Skin of body (tissue), 2 donors: ENCODE data around the gene IGFLR1. TPM values are rescaled to one million over a fixed set of nuclear protein-coding genes. Genes with fewer than 3 reads are reported as not detected.
"Not testable (repeated sequence)": the region's sequence is repeated elsewhere in the genome, so short reads cannot be mapped to it uniquely, and the experiment has no call there.

Experiments used
- DNase-seq: peaks from one replicate; lab custom pipeline; 2025; lab: John Stamatoyannopoulos, UW
- total RNA-seq: library from RNA; depleted of rRNA; stranded (reverse); fragments of >200 nt; gene quantifications from one replicate; pipeline ENCODE4 v1.2.3, GENCODE V29; 2014

IGFLR1 gene
- total RNA-seq, 1 donor from 2014 or later: 1.2 TPM

DNA sequence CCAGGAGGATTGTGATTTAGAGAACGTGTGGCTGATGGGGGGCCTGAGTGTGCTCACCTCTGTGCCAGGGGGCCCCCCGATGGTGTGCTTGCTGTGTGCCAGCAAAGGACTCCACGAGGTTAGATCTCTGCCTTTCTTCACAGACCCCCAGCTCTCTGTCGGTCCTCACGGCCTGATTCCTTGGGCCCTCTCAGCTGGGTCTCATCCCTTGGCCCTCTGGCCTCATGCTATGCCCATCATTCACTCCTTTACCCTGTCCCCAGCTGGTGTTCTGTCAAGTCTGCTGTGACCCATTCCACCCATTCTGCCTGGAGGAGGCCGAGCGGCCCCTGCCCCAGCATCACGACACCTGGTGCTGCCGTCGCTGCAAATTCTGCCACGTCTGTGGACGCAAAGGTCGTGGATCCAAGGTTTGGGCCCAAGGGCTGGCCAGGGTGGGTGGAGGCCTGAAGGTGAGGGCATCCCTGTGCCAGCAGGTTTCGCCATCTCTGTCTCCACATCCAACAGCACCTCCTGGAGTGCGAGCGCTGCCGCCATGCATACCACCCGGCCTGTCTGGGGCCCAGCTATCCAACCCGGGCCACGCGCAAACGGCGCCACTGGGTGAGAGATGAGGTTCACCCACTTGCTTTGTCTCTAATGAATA, 16.9 kb downstream of the IGFLR1 start:
- no peak for DNase-seq

DNA sequence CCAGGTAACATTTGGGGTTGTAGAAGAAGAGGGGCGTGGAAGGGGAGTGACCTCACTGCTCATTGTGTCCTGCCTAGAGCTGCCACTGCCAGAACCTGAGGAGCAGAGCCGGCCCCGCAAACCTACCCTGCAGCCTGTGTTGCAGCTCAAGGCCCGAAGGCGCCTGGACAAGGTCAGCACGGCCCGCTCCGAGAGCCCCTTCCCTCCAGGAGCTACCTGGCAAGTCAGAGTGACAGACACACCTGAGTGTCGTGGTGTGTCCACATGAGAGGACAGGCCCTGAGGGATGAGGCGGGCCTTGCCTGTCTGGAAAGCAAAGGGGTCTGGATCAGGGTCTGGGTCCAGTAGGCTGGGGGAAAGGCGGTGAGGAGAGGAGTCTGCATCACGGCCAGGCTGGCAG, 17.7 kb downstream of the IGFLR1 start:
- DNase-seq: no peak

DNA sequence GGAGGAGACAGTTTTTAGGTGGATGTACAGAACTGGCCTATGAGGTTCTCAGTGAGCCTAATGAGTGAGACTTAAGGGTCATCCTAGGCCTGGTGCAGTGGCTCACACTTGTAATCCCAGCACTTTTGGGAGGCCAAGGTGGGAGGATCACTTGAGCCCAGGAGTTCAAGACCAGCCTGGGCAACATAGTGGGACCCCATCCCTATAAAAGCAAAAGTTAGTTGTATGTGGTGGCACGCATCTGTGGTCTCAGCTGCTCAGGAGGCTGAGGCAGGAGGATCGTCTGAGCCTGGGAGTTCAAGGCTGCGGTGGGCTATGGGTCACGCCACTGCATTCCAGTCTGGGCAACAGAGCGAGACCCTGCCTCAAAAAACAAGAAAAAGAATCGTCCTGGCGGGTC, 18.1 kb downstream of the IGFLR1 start:
- not testable (repeated sequence) for DNase-seq

DNA sequence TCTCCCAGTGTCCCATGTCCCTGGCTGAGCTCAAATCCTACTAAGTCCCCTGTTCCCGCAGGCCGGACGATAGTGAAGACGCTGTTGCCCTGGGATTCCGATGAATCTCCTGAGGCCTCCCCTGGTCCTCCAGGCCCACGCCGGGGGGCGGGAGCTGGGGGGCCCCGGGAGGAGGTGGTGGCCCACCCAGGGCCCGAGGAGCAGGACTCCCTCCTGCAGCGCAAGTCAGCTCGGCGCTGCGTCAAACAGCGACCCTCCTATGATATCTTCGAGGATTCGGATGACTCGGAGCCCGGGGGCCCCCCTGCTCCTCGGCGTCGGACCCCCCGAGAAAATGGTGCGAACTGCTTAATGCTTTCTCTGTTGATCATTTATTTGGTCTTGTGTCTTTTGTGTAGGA, 18.6 kb downstream of the IGFLR1 start:
- no peak for DNase-seq

DNA sequence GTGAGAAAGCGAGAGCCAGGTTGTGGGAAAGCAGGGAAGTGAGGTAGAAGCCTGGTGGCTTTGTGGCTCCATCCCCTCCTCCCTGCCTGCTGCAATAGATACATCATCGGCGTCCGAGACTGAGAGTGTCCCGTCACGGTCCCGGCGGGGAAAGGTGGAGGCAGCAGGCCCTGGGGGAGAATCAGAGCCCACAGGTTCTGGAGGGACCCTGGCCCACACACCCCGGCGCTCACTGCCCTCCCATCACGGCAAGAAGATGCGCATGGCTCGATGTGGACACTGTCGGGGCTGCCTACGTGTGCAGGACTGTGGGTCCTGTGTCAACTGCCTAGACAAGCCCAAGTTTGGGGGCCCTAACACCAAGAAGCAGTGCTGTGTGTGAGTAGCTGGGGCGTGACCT, 19.4 kb downstream of the IGFLR1 start:
- DNase-seq: no peak

DNA sequence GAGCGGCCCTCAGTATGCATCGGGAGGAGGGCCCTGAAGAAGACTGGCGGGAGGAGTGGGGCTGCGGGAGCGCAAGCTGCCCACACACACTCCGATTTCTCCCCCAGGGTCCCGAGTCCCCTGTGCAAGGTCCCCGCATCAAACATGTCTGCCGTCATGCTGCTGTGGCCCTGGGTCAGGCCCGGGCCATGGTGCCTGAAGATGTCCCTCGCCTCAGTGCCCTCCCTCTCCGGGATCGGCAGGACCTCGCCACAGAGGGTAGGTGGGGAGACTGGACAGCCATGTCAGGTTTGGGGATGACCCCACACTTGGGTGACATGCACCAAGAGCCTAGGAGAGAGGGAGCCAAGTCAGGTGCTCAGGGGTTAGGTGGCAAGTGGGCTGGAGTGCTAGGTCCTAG, 19.8 kb downstream of the IGFLR1 start:
- DNase-seq: no peak

DNA sequence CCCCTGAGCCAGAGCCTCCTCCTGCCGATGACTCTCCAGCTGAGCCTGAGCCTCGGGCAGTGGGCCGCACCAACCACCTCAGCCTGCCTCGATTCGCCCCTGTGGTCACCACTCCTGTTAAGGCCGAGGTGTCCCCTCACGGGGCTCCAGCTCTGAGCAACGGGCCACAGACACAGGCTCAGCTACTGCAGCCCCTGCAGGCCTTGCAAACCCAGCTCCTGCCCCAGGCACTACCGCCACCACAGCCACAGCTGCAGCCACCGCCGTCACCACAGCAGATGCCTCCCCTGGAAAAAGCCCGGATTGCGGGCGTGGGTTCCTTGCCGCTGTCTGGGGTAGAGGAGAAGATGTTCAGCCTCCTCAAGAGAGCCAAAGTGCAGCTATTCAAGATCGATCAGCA, 20.9 kb downstream of the IGFLR1 start:
- no peak for DNase-seq

DNA sequence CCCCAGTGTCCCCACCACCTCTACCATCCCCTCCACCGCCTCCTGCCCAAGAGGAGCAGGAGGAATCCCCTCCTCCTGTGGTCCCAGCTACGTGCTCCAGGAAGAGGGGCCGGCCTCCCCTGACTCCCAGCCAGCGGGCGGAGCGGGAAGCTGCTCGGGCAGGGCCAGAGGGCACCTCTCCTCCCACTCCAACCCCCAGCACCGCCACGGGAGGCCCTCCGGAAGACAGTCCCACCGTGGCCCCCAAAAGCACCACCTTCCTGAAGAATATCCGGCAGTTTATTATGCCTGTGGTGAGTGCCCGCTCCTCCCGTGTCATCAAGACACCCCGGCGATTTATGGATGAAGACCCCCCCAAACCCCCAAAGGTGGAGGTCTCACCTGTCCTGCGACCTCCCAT, 21.6 kb downstream of the IGFLR1 start:
- DNase-seq: no peak

DNA sequence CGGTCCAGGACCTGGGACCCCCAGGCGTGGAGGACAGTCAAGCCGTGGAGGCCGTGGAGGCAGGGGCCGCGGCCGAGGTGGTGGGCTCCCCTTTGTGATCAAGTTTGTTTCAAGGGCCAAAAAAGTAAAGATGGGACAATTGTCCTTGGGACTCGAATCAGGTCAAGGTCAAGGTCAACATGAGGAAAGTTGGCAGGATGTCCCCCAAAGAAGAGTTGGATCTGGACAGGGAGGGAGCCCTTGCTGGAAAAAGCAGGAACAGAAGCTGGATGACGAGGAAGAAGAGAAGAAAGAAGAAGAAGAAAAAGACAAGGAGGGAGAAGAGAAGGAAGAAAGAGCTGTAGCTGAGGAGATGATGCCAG, 22.1 kb downstream of the IGFLR1 start:
- no peak for DNase-seq

DNA sequence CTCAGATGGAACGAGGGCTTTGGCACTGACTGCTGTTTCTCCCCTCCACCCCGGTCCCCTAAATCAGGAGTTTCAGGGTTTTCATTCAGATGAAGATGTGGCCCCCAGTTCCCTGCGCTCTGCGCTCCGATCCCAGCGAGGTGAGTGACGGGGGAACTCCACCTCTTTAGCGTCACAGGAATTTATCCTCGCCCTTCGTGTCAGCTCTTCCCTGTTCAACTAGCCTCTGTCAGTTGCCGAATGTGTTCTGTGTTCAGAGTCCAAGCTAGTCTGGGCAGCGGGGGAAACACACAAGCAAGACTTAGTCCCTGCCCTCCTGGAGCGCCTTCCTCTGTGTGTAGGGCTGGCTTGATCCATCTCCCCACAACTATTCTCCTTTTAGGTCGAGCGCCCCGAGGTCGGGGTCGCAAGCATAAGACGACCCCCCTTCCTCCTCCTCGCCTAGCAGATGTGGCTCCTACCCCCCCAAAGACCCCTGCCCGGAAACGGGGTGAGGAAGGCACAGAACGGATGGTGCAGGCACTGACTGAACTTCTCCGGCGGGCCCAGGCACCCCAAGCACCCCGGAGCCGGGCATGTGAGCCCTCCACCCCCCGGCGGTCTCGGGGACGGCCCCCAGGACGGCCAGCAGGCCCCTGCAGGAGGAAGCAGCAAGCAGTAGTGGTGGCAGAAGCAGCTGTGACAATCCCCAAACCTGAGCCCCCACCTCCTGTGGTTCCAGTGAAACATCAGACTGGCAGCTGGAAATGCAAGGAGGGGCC, 22.7 kb downstream of the IGFLR1 start:
- DNase-seq: no peak

DNA sequence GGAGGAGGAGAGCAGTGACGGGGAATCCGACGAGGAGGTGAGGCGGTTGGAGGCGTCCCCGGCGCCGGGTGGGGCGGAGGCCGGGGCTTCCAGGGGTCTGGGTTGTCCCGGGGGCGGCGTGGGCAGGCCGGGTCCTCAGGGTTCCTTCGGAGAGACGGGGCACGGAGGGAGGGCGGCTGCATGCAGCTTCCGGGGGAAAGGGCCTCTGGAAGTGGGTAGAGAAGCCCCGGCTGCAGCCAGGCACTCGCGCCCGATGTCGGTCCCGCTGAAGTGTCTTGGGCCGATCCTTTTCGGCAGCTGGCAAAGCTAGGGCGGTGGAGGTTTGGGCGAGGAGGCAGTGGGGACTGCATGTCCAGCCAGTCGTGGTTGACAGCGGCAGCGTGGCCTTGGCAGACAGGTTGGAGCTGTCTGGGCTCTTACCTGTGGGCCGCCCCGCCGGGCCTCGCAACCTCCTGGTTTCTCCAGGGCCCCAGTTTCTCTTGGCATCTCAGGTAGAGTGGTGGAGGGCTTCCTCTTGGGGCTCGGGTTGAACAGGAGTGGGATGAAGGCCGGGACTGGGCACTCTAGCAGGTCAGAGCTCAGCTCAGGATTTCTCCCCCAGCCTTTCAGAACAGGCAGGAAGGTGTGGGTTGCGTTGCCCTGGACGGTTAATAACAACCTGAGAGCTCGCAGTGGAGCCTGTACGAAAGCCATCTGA, 23.8 kb downstream of the IGFLR1 start:
- DNase-seq: no peak

DNA sequence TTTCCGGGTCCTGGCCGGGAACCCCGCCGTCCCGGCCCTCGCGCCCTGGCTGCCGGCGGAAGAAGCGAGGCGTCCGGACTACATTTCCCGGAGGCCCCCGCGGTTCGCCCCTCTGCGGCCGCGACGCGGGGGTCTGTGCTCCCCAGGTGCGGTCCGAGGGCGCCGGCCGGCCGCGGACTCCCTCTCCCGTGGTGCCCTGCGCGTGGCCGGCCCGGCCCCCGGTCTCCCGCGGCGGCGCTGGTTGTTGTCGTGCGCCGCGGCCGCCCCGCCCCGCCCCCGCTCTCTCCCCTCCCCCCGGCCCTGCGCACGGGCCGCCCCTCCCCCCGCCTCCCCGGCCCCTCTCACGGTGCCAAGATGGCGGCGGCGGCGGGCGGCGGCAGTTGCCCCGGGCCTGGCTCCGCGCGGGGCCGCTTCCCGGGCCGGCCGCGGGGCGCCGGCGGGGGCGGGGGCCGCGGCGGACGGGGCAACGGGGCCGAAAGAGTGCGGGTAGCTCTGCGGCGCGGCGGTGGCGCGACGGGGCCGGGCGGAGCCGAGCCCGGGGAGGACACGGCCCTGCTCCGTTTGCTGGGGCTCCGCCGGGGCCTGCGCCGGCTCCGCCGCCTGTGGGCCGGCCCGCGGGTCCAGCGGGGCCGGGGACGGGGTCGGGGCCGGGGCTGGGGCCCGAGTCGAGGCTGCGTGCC, 24.4 kb downstream of the IGFLR1 start, which contains the start of gene KMT2B:
KMT2B (plus strand) TSS at position 339 of the 680 bp plus-strand sequence; CDS start at position 355, 16 bp downstream.
- no peak for DNase-seq

DNA sequence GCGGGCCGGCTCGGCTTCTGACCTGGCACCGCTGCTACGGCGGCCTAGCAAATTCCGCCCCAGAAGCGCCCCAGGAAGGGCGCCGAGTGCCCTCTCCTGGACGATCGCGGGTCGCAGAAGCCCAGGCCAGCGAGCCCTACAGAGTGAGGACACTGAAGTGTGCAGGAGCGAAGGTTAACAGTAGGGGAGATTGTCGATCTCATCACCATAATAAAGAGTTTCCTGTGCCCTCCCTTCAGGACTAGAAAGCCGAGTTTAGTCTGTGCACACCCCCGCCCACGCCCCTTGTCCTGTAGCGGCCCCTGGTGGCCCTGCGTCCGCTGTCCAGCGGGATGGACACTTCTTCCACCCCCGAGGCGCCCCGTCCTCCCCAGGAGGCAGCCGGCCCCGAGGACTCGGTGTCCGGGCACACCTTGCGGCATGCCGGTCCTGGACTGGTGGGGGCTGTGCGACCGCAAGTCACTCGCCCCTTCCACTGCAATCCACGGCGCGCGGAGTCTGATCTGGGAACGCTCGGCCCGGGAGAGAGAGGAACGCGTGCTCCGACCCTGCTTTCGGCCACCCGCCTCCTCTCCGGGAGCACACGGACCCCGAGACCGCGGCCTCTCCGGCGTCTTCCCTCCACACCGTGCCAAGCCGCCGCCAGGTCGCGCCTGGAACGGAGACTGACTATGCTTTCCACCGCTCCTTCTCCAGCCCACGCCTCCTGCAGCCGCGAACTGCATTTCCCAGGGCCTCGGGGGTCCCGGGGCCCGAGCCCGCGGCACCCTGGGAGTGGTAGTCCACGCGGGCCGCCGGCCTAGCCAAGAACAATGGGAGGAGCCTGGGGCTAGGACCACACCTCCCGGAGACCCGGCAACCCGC, 25.2 kb downstream of the IGFLR1 start:
- DNase-seq: peak; percentile 93

DNA sequence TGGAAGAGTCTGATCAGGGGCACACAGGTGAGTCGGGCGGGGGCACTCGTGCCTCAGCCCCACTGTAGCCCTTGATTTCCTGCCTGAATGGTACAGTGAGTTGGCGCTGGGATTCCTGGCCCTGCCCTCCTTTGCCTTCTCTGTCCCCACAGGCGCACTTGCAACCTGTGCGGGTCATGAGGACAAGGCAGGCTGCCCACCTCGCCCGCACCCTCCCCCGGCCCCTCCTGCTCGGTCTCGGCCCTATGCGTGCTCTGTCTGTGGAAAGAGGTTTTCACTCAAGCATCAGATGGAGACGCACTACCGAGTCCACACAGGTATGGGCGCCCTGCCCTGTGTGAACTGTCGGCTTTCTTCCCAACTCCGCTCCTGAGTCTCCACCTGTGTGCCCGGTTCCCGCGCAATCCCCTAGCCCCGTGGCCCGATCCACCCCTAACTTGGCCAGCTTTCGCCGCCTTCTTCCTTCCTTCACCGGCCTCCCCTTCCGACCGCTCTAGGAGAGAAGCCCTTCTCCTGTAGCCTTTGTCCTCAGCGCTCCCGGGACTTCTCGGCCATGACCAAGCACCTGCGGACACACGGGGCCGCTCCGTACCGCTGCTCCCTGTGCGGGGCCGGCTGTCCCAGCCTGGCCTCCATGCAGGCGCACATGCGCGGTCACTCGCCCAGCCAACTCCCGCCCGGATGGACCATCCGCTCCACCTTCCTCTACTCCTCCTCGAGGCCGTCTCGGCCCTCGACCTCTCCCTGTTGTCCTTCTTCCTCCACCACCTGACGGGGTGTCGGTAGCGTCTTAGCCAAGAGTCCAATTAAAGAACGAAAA, 26.1 kb downstream of the IGFLR1 start:
- no peak for DNase-seq

DNA sequence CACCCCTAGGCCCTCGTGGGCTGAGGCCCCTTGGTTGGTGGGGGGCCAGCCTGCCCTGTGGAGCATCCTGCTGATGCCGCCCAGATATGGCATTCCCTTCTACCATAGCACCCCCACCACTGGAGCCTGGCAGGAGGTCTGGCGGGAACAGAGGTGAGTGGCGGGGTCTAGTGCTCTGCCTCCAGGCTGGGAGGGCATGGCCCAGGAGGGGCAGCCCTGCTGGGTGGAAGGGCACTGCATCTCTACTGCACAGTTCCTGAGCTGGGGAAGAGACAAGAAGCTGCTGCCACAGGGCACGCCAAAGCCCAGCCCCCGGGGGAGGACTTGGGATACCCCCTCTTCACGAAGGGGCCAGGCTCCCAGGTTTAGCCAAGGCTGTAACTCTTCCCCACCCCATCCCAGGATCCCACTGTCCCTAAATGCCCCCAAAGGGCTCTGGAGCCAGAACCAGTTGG, 26.9 kb downstream of the IGFLR1 start:
- DNase-seq: no peak

DNA sequence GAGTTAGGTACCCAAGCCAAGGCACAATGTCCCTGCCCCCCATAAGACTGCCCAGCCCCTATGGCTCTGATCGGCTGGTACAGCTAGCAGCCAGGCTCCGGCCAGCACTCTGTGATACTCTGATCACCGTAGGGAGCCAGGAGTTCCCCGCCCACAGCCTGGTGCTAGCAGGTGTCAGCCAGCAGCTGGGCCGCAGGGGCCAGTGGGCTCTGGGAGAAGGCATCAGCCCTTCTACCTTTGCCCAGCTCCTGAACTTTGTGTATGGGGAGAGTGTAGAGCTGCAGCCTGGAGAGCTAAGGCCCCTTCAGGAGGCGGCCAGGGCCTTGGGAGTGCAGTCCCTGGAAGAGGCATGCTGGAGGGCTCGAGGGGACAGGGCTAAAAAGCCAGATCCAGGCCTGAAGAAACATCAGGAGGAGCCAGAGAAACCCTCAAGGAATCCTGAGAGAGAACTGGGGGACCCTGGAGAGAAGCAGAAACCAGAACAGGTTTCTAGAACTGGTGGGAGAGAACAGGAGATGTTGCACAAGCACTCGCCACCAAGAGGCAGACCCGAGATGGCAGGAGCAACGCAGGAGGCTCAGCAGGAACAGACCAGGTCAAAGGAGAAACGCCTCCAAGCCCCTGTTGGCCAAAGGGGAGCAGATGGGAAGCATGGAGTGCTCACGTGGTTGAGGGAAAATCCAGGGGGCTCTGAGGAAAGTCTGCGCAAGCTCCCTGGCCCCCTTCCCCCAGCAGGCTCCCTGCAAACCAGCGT, 27.5 kb downstream of the IGFLR1 start:
- DNase-seq: no peak

DNA sequence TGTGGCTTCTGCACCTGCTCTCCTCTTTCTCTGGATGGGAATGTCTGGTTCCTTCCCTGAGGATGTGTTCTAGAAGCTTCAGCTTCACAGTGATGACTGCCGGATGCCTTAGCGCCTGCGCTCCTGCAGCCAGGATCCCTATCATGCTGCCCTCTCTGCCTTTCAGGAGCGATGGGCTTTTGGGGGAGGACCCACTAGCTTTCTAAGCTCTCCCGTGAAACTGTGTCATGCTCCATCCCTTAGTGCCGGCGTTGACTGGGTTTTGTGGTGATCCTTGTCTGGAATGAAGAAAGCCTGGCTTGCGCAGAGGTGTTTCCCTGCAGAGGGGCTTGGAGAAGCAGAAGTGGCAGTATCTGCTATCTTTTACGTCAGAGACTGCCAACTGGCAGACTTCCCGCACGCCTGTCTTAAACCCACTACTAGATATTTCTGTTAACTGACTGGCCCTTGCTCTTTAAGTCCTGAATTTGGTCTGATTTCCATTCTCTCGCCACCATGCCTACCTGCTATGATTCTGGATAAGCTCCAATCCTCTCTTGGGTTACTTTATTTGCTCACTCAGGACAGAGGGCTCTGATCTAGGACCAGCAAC, 28.3 kb downstream of the IGFLR1 start:
- DNase-seq: no peak

DNA sequence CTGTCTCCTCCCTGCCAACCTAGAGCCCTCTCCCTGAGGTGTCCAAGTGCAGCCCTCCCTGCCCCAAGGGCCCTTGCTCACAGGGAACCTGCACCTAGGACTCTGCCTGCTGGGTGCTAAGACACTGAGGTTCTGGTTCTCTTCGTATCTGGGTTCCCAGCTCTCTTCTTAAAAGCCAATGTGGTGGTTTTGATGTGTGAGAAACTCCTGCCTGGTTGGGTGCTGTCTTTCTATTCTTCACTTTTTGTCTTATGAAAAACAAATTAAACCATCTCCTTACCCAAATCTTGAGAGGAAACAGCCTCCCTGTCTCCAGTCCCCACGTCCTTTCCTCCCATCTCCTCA, 28.8 kb downstream of the IGFLR1 start:
- no peak for DNase-seq
